HG03175 (cell line): Measurements from ENCODE around the gene GREM1.
A peak's percentile ranks its signal among the peaks of the same experiment; 100 is the strongest.

Experiments used
- ATAC-seq: cut with Tn5 transposase; IDR thresholded peaks from one replicate; pipeline ENCODE4 v1.9.1; 2021; ENCODE audit warnings: mild to moderate bottlenecking, moderate library complexity; ENCODE audit not compliant: unreplicated experiment

Gene GREM1

GRCh38 chr15:32694222-32694983 is 23.4 kb upstream of the GREM1 start:
- no peak for ATAC-seq

- ATAC-seq, result no peak
These were observed 18.9 kb upstream of the GREM1 start for GRCh38 chr15:32698773-32699390.

GRCh38 chr15:32700501-32701150 is 17.2 kb upstream of the GREM1 start:
- no peak for ATAC-seq

- ATAC-seq, result no peak
These were observed 15.9 kb upstream of the GREM1 start for GRCh38 chr15:32701863-32702262.

- ATAC-seq, result no peak
These were observed 13.3 kb upstream of the GREM1 start for GRCh38 chr15:32704395-32704981.

GRCh38 chr15:32705446-32705845 is 12.4 kb upstream of the GREM1 start:
- no peak for ATAC-seq

- no peak for ATAC-seq
These were observed 11.1 kb upstream of the GREM1 start for GRCh38 chr15:32706704-32707103.

- ATAC-seq, result no peak
These were observed 10.4 kb upstream of the GREM1 start for GRCh38 chr15:32707436-32707835.

- ATAC-seq, result no peak
These were observed 8.3 kb upstream of the GREM1 start for GRCh38 chr15:32709295-32710033.

GRCh38 chr15:32715276-32715675 is 2.5 kb upstream of the GREM1 start:
- ATAC-seq, result peak; percentile 65

- ATAC-seq, result no peak
These were observed 1.4 kb upstream of the GREM1 start for GRCh38 chr15:32716216-32716914.

GRCh38 chr15:32716915-32717425 is 834 bp upstream of the GREM1 start:
- no peak for ATAC-seq

- ATAC-seq, result no peak
These were observed 520 bp downstream of the GREM1 start for GRCh38 chr15:32718227-32718820.

GRCh38 chr15:32718821-32719716 is 1.3 kb downstream of the GREM1 start:
- no peak for ATAC-seq

GRCh38 chr15:32721596-32721995 is 3.8 kb downstream of the GREM1 start:
- ATAC-seq, result no peak

- no peak for ATAC-seq
These were observed 4.3 kb downstream of the GREM1 start for GRCh38 chr15:32722136-32722535.

- ATAC-seq, result peak; percentile 91
These were observed 5.6 kb downstream of the GREM1 start for GRCh38 chr15:32723171-32723948.
